SHP77 (cell line): ENCODE data around the gene CMKLR1.

ENCODE experiments used
- DNase-seq, 2 experiments: peaks; one replicate each; lab custom pipeline; 2025; lab: John Stamatoyannopoulos, UW

Gene CMKLR1

DNA sequence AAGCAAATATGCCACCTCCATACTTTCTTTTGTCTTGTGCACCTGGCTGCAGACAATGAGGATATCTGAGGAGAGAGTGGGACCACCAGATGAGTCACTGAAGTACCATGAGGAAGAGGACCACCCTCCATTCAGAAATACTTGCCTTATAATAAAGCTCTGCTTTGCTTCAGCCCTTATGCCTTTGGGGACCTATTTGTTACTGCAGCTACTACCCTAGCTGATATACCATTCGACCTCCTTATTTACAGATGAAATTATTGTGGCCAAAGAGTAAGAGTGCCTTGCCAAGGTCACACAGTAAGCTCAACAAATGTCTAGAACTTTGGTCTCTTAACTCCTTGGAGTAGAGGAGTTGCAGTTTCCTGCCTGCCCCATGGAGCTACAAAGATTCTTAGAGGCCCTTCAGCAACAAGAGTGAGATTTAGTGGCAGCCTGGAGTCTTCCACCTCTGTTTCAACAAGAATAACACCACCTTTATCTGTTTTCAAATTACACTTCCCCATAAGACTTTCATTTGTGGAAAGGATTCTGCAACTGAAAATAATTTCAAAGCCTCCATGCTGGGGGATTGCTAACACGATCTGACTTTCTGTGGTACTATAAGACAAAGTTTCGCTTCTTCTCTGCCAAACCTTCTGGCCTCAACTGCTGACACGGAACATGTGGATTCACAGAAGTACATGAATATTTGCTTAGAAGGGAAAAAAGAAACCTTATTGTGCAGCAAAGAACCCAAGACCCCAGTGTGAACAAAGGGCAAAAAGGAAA, 3.6 kb downstream of the CMKLR1 start:
- no peak for DNase-seq

DNA sequence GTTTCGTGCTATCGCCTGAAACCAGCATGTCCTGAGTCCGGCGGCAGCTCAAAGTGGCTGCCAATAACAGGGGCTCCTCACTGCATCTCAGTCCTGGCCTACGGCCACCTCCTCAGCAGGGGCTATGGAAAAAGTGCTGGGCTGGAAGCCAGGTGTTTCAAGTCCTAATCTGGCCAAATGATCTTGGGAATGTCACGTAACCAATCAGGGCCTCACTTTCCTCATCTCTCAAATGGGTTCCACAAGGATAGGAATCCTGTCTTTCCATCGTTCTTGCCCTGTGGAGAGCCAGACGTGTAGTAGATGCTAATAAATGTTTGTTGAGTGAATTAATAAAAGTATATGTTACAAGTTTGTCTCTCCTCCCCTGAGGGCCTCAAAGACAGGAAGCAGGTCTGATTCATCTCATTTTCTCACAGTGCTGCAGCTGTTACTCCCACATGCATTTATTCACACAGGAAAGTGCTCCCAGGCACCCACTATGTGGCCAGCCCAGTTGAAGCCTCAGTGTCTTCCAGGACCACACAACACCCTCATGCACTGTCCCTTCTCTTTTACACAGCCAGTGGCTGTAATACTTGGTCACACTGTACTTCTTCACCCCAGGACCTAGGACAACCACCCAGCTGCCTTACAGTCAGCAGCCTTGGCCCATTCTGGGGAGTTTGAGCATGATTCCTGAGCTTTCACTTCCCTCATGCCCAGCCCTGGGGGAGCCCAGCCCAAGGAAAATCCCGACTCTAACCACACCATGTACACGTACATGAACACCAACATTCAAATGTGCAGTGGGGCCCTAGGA, 5.0 kb downstream of the CMKLR1 start:
- no peak for DNase-seq

DNA sequence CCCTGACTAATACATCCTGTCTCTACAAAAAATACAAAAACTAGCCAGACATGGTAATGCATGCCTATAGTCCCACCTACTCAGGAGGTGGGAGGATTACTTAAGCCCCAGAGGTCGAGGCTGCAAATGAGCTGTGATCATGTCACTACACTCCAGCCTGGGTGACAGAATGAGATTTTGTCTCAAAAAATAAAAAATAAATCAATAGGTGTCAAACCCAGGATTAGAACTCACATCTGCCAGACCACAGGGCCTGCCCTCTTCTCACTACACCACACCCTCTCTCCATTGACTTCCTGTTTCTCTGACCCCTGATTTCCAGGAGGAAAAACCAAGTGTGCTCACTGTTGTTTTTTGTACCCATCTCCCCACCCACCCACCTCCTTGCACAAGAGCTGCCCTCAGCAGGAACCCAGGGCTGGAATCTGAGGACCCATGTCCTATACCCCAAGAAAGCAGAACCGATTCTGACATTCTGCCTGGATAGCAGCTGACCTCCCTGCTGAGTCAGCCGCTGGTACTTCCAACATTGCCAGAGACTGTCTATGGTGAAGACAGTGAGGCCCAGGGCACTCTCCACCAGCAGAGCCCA, 6.2 kb downstream of the CMKLR1 start:
- no peak for DNase-seq

DNA sequence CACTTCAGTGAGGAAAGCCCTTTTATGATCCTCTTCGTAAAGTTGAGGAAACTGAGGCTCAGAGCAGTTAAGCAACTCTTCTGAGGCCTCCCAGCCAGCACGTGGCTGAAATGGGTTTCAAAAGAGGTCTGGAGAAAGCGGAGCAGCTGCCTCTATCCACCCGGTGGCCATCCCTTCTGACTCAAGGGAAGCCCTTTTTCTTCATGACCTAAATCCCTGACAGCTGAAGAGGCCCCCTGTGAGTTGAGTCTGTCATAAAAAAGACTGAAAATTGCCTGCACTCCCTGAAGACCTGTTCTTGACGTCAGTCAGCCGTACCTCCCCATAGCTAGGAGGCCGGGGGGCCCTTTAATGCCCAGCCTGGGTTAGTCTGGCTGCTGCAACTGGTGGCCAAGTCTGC, 10.7 kb downstream of the CMKLR1 start:
- no peak for DNase-seq

DNA sequence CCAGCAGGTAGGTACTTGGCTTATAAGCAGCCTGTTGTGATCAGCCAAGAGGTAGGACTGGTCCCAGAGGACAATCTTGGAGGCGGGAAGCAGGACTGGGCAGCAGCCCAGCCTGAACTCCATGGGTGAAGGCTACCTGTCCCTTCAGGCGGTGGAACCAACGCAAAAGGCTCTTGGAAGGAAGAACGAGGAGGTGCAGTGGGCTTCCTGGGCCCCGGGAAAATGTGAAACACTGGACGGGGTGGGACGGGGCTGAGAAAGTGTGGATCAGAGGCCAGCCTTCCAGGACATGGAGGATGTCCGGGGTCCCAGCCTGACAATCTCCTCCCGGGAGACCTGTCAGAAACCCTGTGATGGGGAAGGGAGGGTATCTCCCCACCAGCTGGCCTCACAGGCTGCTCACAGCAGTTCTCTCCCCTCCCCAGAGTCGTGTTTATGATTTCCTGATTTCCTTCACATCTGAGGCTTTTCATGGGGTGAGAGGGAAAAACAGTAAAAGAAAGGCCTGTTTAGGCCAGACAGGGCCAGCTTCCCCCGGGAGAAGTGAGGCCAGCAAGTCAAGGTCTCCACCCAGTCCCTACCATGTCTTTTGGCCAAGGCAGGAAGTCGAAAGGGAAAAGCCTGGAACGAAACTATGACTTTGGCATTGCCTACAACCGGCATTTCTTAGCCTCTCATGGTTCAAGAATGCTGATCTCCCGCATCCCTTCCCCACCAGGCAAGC, 11.3 kb downstream of the CMKLR1 start:
- no peak for DNase-seq

DNA sequence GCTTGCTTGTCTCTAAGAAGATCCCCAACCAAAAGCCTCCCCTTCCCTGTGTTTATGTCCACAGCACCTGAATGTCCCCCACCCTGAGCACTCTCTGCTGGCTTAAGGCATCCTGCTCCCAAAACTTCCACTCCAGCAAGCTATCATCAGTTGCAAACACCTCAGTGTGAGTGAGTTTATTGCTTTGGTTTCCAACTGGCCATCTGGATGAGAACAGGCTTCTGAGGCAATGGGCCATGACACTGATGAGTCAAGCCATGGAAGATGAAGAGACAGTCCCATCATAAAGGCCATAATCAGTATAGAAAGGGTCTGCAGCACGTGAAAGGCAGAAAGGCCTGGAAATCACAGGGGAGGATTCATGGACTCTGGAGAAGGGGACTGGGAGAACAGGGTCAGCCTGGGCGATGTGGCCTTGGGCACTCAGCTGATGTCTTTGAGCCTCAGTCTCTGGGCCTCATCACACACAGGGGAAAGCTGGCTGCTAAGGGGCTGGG, 12.8 kb downstream of the CMKLR1 start:
- DNase-seq, result no peak

DNA sequence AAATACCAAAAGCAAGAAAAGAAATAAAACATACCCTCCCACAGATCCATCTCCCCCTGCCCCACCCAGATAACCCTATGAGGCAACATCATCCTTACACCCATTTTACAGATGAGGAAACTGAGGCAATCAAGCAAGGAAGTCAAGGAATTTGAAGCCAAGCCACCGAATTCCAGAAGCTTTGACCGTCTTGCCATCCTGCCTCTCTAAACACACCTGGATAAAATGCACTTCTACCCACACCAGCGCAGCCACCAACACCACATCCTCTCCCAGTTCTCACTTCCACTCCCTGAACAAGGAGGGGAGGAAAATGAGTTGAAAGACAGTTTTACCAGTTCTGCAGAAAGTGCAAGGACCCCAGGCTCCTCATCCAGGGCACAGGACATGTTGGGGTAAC, 13.6 kb downstream of the CMKLR1 start:
- DNase-seq, result no peak

DNA sequence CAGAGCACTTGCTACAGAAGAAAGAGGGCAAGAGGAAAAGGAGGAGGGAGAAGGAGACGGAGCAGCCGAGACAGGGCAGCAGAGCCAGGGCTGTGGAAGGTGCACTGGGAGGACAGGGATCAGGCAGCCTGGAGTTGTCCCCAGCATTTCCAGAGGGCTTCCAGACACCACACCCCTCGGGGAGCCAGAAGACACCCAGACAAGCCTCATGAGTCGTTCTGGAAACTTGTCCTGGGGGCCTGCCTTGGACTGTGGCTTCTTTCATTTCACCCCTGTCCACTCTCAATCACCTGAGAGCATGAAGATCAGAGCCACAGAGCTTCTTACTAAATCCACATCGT, 14.1 kb downstream of the CMKLR1 start:
- DNase-seq, result no peak

DNA sequence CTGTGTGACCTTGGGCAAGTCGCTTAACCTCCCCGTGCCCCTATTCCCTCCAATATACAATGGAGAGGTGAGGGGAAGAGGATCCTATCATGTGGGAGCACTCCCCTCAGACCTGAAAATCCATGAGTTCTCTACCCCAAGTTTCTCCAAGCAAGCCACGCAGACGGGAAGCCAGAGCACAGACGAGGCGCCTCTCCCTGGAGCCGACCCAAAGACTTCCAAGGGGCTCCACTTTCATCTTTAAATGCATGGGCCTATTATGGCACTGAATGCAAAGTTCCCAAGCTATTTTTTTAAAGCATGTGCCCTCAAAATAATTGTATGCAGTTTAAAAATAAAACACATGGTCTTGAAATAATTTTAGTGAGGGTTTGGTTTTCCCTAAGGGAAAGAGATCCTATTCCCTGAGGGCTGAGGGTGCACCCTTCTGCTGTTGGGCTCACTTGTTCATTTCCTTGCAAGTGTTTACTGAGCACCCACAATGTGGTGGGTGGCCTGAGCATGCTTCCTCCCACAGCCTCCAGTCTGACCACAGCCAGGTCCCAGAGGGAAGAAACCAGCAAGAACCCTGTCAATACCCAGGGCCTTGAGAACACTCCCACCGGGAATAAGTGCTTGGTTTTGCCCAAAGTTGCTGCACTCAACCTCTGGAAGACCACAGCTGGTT, 14.6 kb downstream of the CMKLR1 start:
- no peak for DNase-seq

DNA sequence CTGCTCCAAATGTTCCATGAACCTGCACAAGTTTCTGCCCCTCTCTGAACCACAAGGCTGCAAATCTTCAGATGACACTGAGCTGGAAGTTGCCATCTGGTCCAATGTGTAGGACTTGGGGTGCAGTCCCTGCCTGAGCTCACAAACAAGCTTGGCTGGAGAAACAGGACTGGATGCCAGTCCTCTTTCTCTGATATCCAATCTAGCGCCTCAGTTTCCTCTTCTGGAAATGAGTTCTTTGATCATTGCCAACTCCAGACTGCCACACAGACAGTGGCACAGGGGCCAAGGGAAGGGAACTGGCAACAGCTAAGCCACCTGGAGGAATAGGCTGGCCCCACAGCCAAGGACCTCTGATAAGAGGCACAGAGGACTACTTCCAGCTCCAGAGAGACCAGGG, 15.5 kb downstream of the CMKLR1 start:
- no peak for DNase-seq

DNA sequence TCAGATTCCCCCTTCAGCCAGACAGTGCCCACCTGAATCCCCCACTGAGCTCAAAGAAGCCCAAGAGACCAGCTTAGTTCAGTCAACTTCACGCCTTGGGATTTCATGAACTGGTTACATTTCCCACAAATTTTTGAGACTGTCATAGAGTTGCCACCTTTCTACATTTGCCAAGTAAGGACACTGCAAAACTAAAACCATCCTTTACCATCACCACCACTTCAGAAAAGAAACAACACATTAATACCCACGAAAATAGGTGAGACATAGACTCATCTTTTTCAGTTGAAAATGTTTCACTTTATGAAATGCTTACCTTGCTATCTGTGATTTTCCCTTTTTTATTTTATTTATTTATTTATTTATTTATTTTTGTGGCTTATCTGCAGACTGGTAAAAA, 16.1 kb downstream of the CMKLR1 start:
- DNase-seq, result no peak

DNA sequence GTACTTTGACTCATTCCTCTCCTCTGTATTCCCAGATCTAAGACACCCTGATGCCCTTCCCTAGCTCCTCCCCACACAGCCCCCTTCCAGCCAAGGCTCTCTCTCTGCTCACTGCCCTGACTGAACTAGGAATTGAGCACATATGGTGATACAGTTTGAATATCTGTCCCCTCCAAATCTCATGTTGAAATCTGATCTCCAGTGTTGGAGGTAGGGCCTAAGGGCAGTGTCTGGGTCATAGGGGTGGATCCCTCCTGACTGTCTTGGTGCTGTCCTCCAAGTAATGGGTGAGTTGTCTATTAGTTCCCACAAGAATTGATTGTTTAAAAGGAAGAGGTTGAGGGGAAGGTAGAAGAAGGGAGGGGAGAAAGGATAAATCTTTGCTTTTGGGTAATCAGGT, 17.4 kb downstream of the CMKLR1 start:
- no peak for DNase-seq

DNA sequence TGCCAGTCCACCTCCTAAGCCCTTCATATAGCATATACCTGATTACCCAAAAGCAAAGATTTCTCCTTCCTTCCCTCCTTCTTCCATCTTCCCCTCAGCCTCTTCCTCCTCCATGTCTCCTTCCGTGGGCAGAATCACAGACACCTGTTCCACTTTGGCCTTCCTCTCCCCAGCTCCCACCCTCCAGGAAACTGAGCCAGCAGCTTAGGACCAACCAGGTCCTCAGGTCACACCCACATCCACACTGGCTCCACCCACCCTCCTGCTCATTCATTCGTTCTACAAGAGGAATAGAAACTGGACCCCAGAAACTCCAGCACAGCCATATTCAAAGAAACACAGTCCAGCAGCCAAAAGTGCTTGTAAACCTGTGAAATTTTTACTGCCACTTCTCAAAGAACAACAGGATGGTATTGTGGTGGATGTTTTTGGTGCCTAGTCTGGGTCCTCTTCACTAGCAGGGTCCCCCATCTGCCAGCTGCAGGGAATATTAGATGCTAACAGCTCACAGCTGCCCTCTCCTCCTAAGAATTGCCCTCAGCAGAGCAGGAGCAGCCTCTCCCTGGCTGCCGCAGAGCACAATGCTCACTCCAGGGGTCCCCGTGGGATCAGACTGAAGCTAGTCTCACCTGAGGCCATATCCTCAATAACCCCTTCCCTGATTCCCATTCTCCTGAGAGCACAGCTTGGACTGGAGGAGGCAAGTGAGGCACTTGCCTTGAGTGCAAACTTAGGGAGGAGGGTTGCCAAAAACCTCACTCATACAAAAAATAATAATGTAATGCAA, 18.4 kb downstream of the CMKLR1 start:
- no peak for DNase-seq

DNA sequence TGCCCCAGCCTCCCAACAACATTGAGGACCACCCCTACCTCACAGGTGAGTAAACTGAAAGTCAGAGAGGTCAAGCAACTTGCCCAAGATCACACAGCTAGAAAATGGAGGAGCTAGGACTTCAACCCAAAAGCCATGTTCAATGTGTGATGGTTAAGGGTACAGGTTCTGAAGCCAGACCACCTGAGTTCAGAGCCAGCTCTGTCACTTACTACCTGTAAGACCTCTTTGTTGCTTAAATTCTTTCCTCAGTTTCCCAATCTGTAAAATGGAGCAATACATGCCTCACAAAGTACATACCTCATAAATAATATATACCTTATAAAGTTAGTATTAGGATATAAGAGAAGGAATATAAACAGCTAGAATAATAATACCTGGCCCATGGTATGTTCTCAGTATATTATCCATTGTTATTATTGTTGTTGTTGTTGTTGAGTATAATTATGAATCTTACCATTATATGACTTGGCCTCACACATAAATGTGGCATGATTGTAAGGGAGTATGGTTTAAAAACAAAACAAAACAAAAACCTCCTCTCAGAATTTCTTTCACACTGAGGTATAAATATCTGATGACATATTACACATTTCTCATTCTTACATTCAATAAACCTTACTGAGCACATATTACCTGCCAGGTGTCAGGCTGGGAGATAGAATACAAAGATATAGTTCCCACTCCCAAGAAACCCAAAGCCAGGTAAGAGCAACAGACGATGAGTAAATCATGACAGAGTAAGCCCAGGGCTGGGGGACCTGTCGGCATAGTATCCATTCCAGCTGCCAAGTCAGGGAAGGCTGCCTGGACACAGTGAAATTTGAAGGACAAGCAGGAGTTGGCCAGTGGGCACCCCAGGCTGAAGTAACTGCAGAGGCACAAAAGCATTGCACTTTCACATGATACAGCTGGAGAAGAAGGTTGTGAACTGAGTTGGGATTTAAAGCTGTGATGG, 19.6 kb downstream of the CMKLR1 start:
- DNase-seq, result no peak

DNA sequence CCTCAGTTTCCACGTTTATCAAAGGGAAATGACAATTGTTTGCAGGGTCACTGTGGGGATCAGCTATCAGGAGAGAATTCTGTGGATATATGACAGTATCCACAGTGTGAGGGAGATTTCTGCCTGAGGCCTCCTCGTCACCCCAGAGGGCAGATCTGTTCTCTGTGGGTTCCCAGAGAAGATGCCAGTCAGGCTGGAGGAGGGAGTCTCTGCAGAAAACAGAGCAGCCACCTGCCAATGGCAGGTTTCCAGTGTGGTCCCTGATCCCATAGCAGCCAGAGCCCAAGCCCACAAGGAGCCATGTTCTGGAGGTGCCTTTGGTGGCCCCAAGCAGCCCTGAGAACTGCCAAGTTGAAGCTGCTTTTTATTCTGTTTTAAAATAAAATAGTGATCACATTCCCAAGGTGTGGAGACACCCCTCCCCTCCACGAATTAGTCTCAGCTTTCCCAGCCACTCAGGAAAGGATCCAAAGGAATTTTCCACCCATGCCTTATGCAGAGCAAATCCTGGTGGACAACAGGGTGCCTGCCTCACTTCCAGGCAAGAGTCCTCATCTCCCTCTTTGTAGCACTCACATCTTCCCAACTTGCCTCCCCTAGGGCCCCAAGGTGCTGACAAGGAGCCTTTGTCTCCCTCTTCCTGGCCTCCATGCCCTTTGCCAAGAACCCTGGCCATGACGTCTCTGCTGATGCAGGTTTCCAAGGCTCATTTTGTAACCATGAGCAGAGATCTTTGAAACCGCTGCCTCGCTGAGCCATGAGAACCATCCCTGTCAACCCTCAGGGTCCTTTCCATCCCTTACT, 20.4 kb downstream of the CMKLR1 start:
- DNase-seq, result no peak

DNA sequence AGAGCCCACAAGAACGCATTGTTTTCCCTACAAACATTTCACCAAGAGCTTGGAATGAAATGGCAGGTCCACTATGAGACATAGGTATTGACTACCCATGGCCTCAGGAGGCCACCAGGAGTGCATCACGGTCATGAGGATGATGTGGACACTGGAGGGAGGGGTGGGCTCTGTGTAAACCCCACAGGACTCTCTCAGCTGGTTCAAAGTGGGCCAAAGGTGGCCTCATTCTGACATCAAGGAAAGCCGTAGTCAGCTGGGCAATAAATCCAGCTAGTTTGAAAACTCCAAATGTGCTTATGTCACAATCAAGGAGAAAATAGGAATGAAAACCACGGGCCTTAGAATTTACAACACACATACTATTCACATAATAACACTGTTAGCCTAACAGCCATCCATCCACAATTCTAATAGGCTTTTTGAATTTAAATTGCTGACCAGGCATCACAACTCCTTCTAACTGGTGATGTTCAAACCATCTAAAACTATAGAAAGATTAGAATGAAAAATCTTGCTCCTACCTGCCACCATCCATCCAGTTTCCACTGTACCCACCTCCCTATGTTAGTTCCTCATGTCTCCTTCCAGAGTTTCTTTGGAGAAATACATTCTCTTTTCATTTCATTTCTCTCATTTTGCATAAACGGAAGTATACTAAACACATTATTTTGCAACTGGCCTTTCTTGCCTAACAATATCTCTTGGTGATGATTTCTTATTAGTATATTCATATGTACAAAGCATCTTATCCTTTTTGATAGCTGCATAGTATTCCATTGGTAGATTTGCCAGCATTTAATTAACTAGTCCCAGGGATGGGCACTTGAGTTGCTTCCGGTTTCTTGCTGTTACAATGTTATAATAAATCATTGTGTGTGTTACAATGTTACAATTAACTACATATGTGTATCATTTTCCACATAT, 21.5 kb downstream of the CMKLR1 start:
- DNase-seq, result no peak

DNA sequence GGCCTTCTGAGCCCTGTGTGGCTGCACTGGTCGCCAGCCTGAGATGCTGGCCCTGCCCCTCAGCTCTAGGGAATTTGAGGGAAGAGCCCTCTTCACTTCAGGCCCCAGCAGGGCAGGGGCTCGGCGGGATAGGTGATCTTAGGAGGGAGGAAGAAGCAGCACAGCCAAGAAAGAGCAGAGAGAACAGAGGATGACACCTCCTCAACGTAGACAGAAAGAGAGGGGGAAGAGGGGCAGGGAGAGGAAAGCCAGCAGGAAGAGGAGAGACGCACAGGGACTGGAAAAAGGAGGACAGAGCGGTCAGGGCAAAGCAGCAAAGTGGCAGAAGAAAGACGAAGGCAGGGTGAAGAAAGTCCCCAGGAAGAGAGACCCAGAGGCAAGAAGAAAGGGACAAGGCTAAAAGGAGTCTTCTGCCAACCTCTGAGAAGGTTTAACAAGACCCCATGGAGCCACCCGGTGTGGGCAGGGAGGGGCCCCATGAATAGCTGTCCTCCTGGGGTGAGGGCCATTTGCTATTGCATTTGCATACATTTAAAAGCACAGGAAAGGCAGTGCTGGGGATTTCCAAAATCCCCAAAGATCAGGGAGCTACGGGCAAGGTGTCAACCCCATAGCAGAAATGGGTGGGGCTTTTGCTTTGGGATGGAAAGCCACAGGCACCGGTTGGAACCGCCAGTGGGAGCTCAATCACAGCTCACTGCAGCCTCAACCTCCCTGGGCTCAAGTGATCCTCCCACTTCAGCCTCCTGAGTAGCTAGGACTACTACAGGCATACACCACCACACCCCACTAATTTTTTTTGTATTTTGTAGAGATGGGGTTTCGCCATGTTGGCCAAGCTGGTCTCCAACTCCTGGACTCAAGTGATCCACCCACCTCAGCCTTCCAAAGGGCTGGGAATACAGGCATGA, 22.7 kb downstream of the CMKLR1 start:
- DNase-seq, result no peak
